Mesothelial cell of epicardium (in vitro differentiated cells): Measurements from ENCODE around the gene TUBGCP2. TPM values are rescaled to one million over a fixed set of nuclear protein-coding genes. Genes with fewer than 3 reads are reported as not detected.

ENCODE experiments used
- DNase-seq, 2 experiments: peaks; one replicate each; pipeline ENCODE4 v3.0.0; 2021; ENCODE audit warnings: low spot score in 2 of 2; ENCODE audit not compliant: unreplicated experiment in 2 of 2
- H3K27ac Mint-ChIP-seq: 2 replicates; pipeline ENCODE4 v1.8.0; 2021; ENCODE audit warnings: mixed read lengths
- H3K27me3 Mint-ChIP-seq: 2 replicates; pipeline ENCODE4 v1.8.0; 2021; ENCODE audit warnings: low read depth, mixed read lengths
- H3K36me3 Mint-ChIP-seq: 2 replicates; pipeline ENCODE4 v1.8.0; 2021; ENCODE audit warnings: mixed read lengths
- H3K4me1 Mint-ChIP-seq: 2 replicates; pipeline ENCODE4 v1.8.0; 2021; ENCODE audit warnings: mixed read lengths
- H3K4me3 Mint-ChIP-seq: 2 replicates; pipeline ENCODE4 v1.8.0; 2021; ENCODE audit warnings: mild to moderate bottlenecking, moderate library complexity, mixed read lengths
- H3K9me3 Mint-ChIP-seq: 2 replicates; pipeline ENCODE4 v1.8.0; 2021; ENCODE audit warnings: mixed read lengths
- total RNA-seq: library from RNA; stranded (reverse); gene quantifications from 3 replicates; pipeline ENCODE4 v1.2.1, GENCODE V29; 2021
- TF ChIP-seq, protein P1 (sequence below): fragments of 200-600 bp; sonication (generic); IDR thresholded peaks from one replicate; pipeline ENCODE4 v1.5.0; 2021; ENCODE audit warnings: antibody characterized with exemption; ENCODE audit not compliant: unreplicated experiment

Gene TUBGCP2
- total RNA-seq, 1 donor from 2014 or later, result 69.6 TPM

DNA sequence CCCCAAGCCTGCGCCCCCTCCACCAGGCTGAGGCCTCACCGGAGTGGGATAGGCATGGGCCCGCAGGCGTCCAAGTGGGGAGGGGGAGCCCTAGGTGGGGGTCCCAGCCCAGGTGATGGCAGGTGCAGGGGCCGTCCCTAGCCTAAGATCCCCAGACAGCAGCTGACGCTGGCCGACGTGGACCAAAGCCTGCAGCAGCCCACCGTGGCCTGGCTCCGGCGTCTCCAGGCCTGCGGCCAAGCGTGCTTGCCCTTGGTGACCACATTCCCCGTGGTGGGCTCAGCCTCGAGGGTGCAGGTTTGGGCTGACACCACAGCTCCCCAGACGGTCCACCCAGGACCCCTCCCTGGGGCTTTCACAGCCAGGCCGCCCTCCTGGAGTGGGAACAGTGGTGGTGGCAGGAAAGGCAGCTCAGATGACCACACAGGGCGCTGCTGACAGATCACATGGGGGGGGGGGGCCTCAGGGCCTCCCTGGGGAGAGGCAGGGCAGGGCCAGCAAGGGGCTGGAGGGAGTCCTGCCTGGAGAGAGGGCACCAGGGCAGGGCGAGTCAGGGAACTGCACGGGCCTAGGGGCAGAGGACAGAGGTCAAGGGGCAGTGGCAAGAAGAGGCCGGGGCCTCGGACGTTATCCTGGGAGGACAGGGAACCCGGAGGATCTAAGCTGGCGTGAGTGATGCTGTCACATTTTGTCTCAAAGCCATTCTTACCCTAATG, 31.2 kb downstream of the TUBGCP2 start:
- TF ChIP-seq, protein P1, sequence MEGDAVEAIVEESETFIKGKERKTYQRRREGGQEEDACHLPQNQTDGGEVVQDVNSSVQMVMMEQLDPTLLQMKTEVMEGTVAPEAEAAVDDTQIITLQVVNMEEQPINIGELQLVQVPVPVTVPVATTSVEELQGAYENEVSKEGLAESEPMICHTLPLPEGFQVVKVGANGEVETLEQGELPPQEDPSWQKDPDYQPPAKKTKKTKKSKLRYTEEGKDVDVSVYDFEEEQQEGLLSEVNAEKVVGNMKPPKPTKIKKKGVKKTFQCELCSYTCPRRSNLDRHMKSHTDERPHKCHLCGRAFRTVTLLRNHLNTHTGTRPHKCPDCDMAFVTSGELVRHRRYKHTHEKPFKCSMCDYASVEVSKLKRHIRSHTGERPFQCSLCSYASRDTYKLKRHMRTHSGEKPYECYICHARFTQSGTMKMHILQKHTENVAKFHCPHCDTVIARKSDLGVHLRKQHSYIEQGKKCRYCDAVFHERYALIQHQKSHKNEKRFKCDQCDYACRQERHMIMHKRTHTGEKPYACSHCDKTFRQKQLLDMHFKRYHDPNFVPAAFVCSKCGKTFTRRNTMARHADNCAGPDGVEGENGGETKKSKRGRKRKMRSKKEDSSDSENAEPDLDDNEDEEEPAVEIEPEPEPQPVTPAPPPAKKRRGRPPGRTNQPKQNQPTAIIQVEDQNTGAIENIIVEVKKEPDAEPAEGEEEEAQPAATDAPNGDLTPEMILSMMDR, result no peak
- Mint-ChIP-seq H3K9me3 (no peaks in the 10 kb centered on the region), H3K4me1 (peaks cover 22% of the 10 kb centered on the region), H3K4me3 (no peak overlapping the region), H3K27ac (no peak overlapping the region), H3K27me3 (peaks cover 11% of the 10 kb centered on the region), H3K36me3 (peaks cover 5% of the 10 kb centered on the region)
- DNase-seq, result no peak

DNA sequence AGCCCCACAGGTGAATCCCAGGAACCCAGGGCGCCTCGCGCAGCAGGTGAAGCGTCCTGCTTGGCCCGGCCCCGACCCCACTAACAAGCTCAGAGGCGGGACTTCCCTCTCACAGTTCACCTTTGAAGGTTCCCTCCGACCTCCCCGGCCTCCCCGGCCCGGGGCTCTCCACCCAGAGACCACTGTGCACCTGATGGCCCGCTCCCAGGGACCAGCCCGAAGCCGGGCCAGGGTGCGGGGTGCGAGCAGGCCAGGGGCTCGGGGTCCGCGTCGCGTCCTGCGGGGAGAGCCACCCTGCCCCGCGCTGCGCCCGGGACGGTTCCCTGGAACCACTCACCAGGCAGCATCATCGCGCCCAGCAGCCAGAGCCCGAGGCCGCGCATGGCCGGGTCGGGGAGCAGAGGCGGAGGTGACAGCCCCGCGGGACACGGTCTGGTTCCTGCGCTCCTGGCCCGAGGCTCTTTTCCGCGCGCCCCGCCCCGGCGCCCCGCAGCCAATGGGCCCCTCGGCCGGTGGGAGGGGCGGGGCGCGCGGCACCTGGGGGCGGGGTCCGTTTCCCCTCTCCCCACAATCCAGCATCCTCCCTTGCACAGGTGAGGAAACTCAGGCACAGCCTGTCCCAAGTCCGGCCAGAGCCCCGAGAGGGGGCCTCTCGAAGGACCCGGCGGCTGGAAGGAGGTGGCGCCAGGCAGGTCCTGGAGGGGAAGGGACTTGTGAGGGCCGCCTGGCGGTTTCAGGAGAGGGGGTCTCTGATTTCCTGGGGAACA, 32.1 kb downstream of the TUBGCP2 start, which contains the start of gene ADAM8:
Gene ADAM8, minus strand, starts transcription at position 434 of the 767 bp plus-strand sequence. Its CDS starts 51 bp downstream, at position 383.
- Mint-ChIP-seq H3K4me1 (peaks cover 22% of the 10 kb centered on the region), H3K27me3 (peaks cover 11% of the 10 kb centered on the region), H3K36me3 (no peaks in the 10 kb centered on the region), H3K4me3 (peak within 1 kb of the TSS; percentile 45), H3K9me3 (no peaks in the 10 kb centered on the region), H3K27ac (no peak within 1 kb of the TSS)
- TF ChIP-seq, protein P1, result no peak
- DNase-seq, result no peak

DNA sequence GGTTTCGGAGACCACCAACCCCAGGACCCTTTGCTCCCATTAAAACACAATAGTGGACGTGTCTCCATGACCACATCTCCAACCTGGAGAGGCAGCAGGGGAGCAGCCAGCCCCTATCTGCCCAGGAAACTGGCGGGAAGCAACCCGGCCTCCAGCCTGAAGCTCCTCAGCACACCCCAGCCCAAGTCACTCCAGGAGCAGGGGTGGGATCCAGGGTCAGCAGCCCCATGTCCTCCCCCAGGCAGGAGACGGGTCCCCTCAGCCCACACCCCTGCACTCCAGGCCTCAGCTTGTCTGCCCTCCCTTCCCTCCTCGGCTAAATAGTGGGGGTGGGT, 32.6 kb downstream of the TUBGCP2 start:
- peaks cover 22% of the 10 kb centered on the region for H3K4me1 Mint-ChIP-seq
- no peak overlapping the region for H3K27ac Mint-ChIP-seq
- peak overlapping the region; percentile 45 for H3K4me3 Mint-ChIP-seq
- TF ChIP-seq, protein P1, result no peak
- no peaks in the 10 kb centered on the region for H3K9me3 Mint-ChIP-seq
- H3K27me3 Mint-ChIP-seq, result peaks cover 11% of the 10 kb centered on the region
- H3K36me3 Mint-ChIP-seq, result no peaks in the 10 kb centered on the region
- no peak for DNase-seq

DNA sequence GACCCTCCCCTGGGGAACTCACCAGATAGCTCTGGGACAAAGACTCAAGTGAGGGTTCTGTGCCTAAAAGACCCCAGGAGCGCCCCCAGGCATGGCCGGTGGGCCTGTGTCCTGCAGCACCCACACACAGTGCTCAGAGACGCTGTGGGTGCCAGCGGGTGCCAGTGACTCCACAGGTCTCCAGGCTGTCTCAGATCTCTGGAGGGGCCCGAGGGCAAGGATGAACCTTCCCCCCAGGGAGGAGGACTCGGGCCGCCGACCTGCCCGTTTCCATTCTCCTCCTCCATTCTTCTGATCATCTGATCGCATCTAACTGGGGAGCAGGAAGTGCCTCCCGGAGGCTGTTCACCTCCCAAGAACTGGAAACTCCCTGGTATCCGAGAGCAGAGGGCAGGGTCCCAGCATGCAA, 33.0 kb downstream of the TUBGCP2 start:
- DNase-seq, result no peak
- H3K36me3 Mint-ChIP-seq, result no peaks in the 10 kb centered on the region
- H3K27me3 Mint-ChIP-seq, result peaks cover 11% of the 10 kb centered on the region
- peak overlapping the region; percentile 45 for H3K4me3 Mint-ChIP-seq
- no peak overlapping the region for H3K27ac Mint-ChIP-seq
- no peaks in the 10 kb centered on the region for H3K9me3 Mint-ChIP-seq
- TF ChIP-seq, protein P1, result no peak
- H3K4me1 Mint-ChIP-seq, result peaks cover 22% of the 10 kb centered on the region

DNA sequence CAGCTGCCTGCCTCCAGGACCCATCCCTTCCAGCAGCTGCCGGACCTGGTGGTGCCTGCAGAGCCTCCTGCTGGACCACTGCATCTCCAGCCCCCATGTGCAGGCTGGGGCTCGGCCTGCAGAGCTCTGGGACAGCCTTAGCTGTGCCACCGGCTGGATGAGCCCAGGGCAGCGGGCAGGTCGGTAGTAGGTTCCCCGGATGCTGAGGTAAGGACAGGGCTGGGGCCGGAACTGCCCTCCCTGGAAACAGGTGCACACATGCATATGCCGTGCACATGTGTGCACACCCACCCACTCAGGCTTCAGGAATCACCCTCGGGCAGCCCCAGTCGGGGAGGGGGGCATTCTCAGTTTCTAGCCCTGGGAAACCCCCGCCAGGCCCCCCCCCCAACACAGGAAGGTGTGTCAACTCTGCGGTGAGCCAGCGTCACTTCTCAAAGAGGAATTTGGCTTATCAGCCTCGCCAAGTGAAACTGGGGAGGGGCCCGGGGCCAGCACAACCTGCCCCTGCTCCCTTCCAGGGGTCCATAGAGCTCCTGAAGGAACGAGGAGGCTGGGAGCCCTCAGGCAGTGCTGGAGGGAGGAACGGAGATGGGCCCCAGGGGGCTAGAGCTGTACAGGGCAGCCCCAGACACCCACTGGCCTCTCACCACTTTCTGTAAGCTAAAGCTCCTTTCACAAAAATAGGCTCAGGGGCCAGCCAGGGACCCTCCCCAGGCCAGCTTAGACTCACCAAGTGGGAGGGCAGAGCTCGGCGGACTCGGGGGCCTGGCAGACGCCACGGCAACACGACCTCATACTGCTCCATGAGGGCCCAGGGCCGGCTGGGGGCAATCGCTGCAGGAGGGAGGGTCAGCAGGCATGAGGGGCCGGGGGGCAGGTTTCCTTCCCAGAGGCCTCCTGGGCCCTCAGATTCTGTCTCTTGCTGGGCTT, 33.7 kb downstream of the TUBGCP2 start:
- Mint-ChIP-seq H3K4me3 (no peak overlapping the region), H3K36me3 (no peaks in the 10 kb centered on the region), H3K27ac (no peak overlapping the region), H3K27me3 (peaks cover 11% of the 10 kb centered on the region), H3K4me1 (peaks cover 22% of the 10 kb centered on the region), H3K9me3 (no peaks in the 10 kb centered on the region)
- TF ChIP-seq, protein P1, result no peak
- DNase-seq, result no peak
